GM23338 (cell line): ENCODE data around the gene NUMBL. TPM values are rescaled to one million over a fixed set of nuclear protein-coding genes. Genes with fewer than 3 reads are reported as not detected.

Experiments used
- ATAC-seq: fragments of 200-7000 bp; cut with Tn5 transposase; 3 replicates; pipeline ENCODE4 v1.9.1; 2020
- DNase-seq: peaks from one replicate; pipeline ENCODE4 v3.0.0-alpha.2; 2015; ENCODE audit warnings: low spot score
- H2AFZ ChIP-seq: fragments of 200-600 bp; sonication (generic); 2 replicates; pipeline ENCODE4 v1.8.0; 2016; ENCODE audit warnings: antibody characterized with exemption, mild to moderate bottlenecking, moderate library complexity
- H3F3A ChIP-seq: fragments of 200-600 bp; sonication (generic); replicated peaks from 2 replicates; pipeline ENCODE4 v1.8.0; 2017; ENCODE audit warnings: antibody characterized with exemption, mixed run types, low read depth
- H3K27ac ChIP-seq: fragments of 200-600 bp; sonication (generic); 2 replicates; pipeline ENCODE4 v1.6.1; 2016; ENCODE audit warnings: low read depth
- H3K27me3 ChIP-seq: fragments of 200-600 bp; sonication (generic); 2 replicates; pipeline ENCODE4 v1.8.0; 2016; ENCODE audit warnings: mild to moderate bottlenecking, mixed run types, moderate library complexity; ENCODE audit not compliant: insufficient read depth
- H3K36me3 ChIP-seq: fragments of 200-600 bp; sonication (generic); 2 replicates; pipeline ENCODE4 v1.8.0; 2016; ENCODE audit warnings: mild to moderate bottlenecking; ENCODE audit not compliant: insufficient read depth
- H3K4me1 ChIP-seq: fragments of 200-600 bp; sonication (generic); 2 replicates; pipeline ENCODE4 v1.8.0; 2016; ENCODE audit warnings: mild to moderate bottlenecking, moderate library complexity; ENCODE audit not compliant: insufficient read depth
- H3K4me2 ChIP-seq: fragments of 200-600 bp; sonication (generic); 2 replicates; pipeline ENCODE4 v1.7.1; 2017; ENCODE audit warnings: mixed run types
- H3K4me3 ChIP-seq: fragments of 200-600 bp; sonication (generic); 2 replicates; pipeline ENCODE4 v1.6.1; 2016; ENCODE audit warnings: mixed run types
- H3K79me2 ChIP-seq: fragments of 200-600 bp; sonication (generic); replicated peaks from 2 replicates; pipeline ENCODE4 v1.8.0; 2017; ENCODE audit warnings: mild to moderate bottlenecking; ENCODE audit not compliant: insufficient read depth
- H3K9me2 ChIP-seq: fragments of 200-600 bp; sonication (generic); 2 replicates; pipeline ENCODE4 v1.8.0; 2017; ENCODE audit not compliant: insufficient read depth
- H4K20me1 ChIP-seq: fragments of 200-600 bp; sonication (generic); replicated peaks from 2 replicates; pipeline ENCODE4 v1.8.0; 2017; ENCODE audit warnings: mild to moderate bottlenecking; ENCODE audit not compliant: insufficient read depth
- H3K27ac Mint-ChIP-seq: 2 replicates; pipeline ENCODE4 v1.8.0; 2020; ENCODE audit warnings: inconsistent platforms, mild to moderate bottlenecking, moderate library complexity, mixed read lengths
- H3K27me3 Mint-ChIP-seq: 3 replicates; pipeline ENCODE4 v1.8.0; 2022; ENCODE audit warnings: low read depth, mild to moderate bottlenecking, moderate library complexity, mixed read lengths, inconsistent platforms; ENCODE audit not compliant: insufficient read depth, poor library complexity
- H3K36me3 Mint-ChIP-seq: 3 replicates; pipeline ENCODE4 v1.8.0; 2021; ENCODE audit warnings: low read depth, mild to moderate bottlenecking, inconsistent platforms, moderate library complexity, mixed read lengths
- H3K4me1 Mint-ChIP-seq: 3 replicates; pipeline ENCODE4 v1.8.0; 2020; ENCODE audit warnings: mild to moderate bottlenecking, inconsistent platforms, mixed read lengths
- H3K4me3 Mint-ChIP-seq: 3 replicates; pipeline ENCODE4 v1.8.0; 2021; ENCODE audit warnings: moderate library complexity, mild to moderate bottlenecking, inconsistent platforms, mixed read lengths
- H3K9me3 Mint-ChIP-seq: 3 replicates; pipeline ENCODE4 v1.8.0; 2020; ENCODE audit warnings: moderate library complexity, mild to moderate bottlenecking, inconsistent platforms, mixed read lengths
- EZH2 ChIP-seq: fragments of 200-600 bp; sonication (generic); IDR thresholded peaks from one replicate; pipeline ENCODE4 v1.8.0; 2017; ENCODE audit warnings: antibody characterized with exemption, mild to moderate bottlenecking, low read depth; ENCODE audit not compliant: unreplicated experiment
- JUNB ChIP-seq: IDR thresholded peaks from one replicate; pipeline ENCODE4 v1.6.1; 2016; ENCODE audit warnings: antibody characterized with exemption; ENCODE audit not compliant: unreplicated experiment
- POLR2AphosphoS5 ChIP-seq: IDR thresholded peaks from 2 replicates; pipeline ENCODE4 v1.6.1; 2016; ENCODE audit warnings: antibody characterized with exemption, low read depth
- REST ChIP-seq: IDR thresholded peaks from one replicate; pipeline ENCODE4 v1.6.1; 2018; ENCODE audit warnings: antibody characterized with exemption; ENCODE audit not compliant: unreplicated experiment
- STAT1 ChIP-seq: IDR thresholded peaks from one replicate; pipeline ENCODE4 v1.6.1; 2016; ENCODE audit warnings: antibody characterized with exemption; ENCODE audit not compliant: unreplicated experiment
- ZNF114 ChIP-seq: fragments of 250-450 bp; sonication (Bioruptor Pico); IDR thresholded peaks from 2 replicates; pipeline ENCODE4 v1.5.0; 2020; ENCODE audit warnings: mild to moderate bottlenecking, moderate library complexity
- ZNF462 ChIP-seq: fragments of 250-450 bp; sonication (Bioruptor Pico); IDR thresholded peaks from 2 replicates; pipeline ENCODE4 v1.5.0; 2020; ENCODE audit warnings: mild to moderate bottlenecking, moderate library complexity
- long read RNA-seq: library from polyadenylated mRNA; unstranded; transcript quantifications from one replicate; pipeline ENCODE4 v2.0.0, GENCODE V29; 2020; ENCODE audit not compliant: unreplicated experiment
- polyA plus RNA-seq: library from polyadenylated mRNA; unstranded; fragments of >200 nt; fragmentation: Nextera tagmentation; extraction: Ambion mirVana; gene quantifications from 2 replicates; pipeline ENCODE4 v1.2.1, GENCODE V29; 2016
- total RNA-seq: library from RNA; depleted of rRNA; stranded (reverse); fragments of >200 nt; shearing (Covaris generic); gene quantifications from 2 replicates; pipeline ENCODE4 v1.2.3, GENCODE V29; 2014; rRNA removed
- TF ChIP-seq, protein P1 (sequence below): IDR thresholded peaks from 2 replicates; pipeline ENCODE4 v1.6.1; 2016; ENCODE audit warnings: antibody characterized with exemption

Gene NUMBL
- total RNA-seq, result 21.6 and 28.5 TPM in 2 replicates
- 8.5 and 9.6 TPM in 2 replicates for polyA plus RNA-seq
- long read RNA-seq, result 0 reads

- H3K36me3 ChIP-seq, result no peaks in the 10 kb centered on the region
Measured at GRCh38 chr19:40690050-40690692, at the start of gene NUMBL. NUMBL (minus strand) TSS chr19:40690651; CDS start chr19:40690483, 168 bp downstream.

GRCh38 chr19:40739030-40739839, 48.8 kb upstream of the NUMBL start:
- Histone ChIP-seq H2AFZ (no peak overlapping the region), H4K20me1 (no peaks in the 10 kb centered on the region), H3F3A (no peaks in the 10 kb centered on the region), H3K4me1 (no peaks in the 10 kb centered on the region; the same call in 1 of the 2 replicates), H3K4me2 (no peak overlapping the region), H3K4me3 (no peak overlapping the region), H3K27me3 (no peaks in the 10 kb centered on the region), H3K27ac (no peak overlapping the region), H3K36me3 (peaks cover under 1% of the 10 kb centered on the region; the same call in 1 of the 2 replicates), H3K79me2 (no peaks in the 10 kb centered on the region), H3K9me2 (no peaks in the 10 kb centered on the region)
- H3K4me1 Mint-ChIP-seq, result peaks cover 5% of the 10 kb centered on the region; the same call in 2 of the 3 replicates
- H3K27ac Mint-ChIP-seq, result peak overlapping the region; percentile 44; the same call in 1 of the 2 replicates
- no peak for ATAC-seq
- H3K27me3 Mint-ChIP-seq, result peaks cover 17% of the 10 kb centered on the region
- 0 out of 3 replicates have a peak, but pooled peaks cover 3% of the 10 kb centered on the region for H3K9me3 Mint-ChIP-seq
- no peak overlapping the region for H3K4me3 Mint-ChIP-seq
- peaks cover 37% of the 10 kb centered on the region for H3K36me3 Mint-ChIP-seq
- no peak for DNase-seq
- TF ChIP-seq EZH2 (no peak), ZNF462 (no peak), REST (no peak), STAT1 (no peak), JUNB (no peak)
- TF ChIP-seq, protein P1, sequence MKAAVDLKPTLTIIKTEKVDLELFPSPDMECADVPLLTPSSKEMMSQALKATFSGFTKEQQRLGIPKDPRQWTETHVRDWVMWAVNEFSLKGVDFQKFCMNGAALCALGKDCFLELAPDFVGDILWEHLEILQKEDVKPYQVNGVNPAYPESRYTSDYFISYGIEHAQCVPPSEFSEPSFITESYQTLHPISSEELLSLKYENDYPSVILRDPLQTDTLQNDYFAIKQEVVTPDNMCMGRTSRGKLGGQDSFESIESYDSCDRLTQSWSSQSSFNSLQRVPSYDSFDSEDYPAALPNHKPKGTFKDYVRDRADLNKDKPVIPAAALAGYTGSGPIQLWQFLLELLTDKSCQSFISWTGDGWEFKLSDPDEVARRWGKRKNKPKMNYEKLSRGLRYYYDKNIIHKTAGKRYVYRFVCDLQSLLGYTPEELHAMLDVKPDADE, result no peak

More at GRCh38 chr19:40690050-40690692, at the start of gene NUMBL:
- peak within 1 kb of the TSS; percentile 78 for H3K4me3 ChIP-seq
- Mint-ChIP-seq H3K27me3 (peaks cover 4% of the 10 kb centered on the region), H3K36me3 (peaks cover 17% of the 10 kb centered on the region), H3K4me1 (peaks cover 17% of the 10 kb centered on the region), H3K27ac (peak within 1 kb of the TSS; percentile 100), H3K4me3 (peak within 1 kb of the TSS; percentile 86), H3K9me3 (no peaks in the 10 kb centered on the region)
- no peak for TF ChIP-seq EZH2
- TF ChIP-seq POLR2AphosphoS5, result no peak; the same call in 1 of the 2 replicates
- TF ChIP-seq ZNF114 (CRISPR knock-in tag), result no peak
- H3K27ac ChIP-seq, result peak within 1 kb of the TSS; percentile 99
- no peaks in the 10 kb centered on the region; the same call in 1 of the 2 replicates for H3F3A ChIP-seq
- H3K9me2 ChIP-seq, result no peaks in the 10 kb centered on the region
- DNase-seq (no peak), ATAC-seq (peak; percentile 45)
- H3K27me3 ChIP-seq, result no peaks in the 10 kb centered on the region
- H3K79me2 ChIP-seq, result peaks cover 19% of the 10 kb centered on the region
- H3K4me2 ChIP-seq, result peak within 1 kb of the TSS; percentile 94
- peaks cover 8% of the 10 kb centered on the region for H4K20me1 ChIP-seq
- peaks cover 8% of the 10 kb centered on the region; the same call in 1 of the 2 replicates for H3K4me1 ChIP-seq
- peak within 1 kb of the TSS; percentile 60; the same call in 1 of the 2 replicates for H2AFZ ChIP-seq
